Hair follicular keratinocyte (primary cell): ENCODE measurements around the gene COL6A5. TPM values are rescaled to one million over a fixed set of nuclear protein-coding genes. Genes with fewer than 3 reads are reported as not detected.

Source experiments
- total RNA-seq: library from RNA; depleted of rRNA; stranded (reverse); fragments of >200 nt; gene quantifications from 2 replicates; pipeline ENCODE4 v1.2.3, GENCODE V29; 2015

Gene COL6A5, protein sequence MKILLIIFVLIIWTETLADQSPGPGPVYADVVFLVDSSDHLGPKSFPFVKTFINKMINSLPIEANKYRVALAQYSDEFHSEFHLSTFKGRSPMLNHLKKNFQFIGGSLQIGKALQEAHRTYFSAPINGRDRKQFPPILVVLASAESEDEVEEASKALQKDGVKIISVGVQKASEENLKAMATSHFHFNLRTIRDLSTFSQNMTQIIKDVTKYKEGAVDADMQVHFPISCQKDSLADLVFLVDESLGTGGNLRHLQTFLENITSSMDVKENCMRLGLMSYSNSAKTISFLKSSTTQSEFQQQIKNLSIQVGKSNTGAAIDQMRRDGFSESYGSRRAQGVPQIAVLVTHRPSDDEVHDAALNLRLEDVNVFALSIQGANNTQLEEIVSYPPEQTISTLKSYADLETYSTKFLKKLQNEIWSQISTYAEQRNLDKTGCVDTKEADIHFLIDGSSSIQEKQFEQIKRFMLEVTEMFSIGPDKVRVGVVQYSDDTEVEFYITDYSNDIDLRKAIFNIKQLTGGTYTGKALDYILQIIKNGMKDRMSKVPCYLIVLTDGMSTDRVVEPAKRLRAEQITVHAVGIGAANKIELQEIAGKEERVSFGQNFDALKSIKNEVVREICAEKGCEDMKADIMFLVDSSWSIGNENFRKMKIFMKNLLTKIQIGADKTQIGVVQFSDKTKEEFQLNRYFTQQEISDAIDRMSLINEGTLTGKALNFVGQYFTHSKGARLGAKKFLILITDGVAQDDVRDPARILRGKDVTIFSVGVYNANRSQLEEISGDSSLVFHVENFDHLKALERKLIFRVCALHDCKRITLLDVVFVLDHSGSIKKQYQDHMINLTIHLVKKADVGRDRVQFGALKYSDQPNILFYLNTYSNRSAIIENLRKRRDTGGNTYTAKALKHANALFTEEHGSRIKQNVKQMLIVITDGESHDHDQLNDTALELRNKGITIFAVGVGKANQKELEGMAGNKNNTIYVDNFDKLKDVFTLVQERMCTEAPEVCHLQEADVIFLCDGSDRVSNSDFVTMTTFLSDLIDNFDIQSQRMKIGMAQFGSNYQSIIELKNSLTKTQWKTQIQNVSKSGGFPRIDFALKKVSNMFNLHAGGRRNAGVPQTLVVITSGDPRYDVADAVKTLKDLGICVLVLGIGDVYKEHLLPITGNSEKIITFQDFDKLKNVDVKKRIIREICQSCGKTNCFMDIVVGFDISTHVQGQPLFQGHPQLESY (N-terminal part only)
- total RNA-seq: not detected in 2 replicates

GRCh38 chr3:130345487-130346079 lies at the start of gene COL6A5:
Gene COL6A5 (plus strand): TSS chr3:130345672. CDS start chr3:130373639, 27,967 bp downstream.

DNA sequence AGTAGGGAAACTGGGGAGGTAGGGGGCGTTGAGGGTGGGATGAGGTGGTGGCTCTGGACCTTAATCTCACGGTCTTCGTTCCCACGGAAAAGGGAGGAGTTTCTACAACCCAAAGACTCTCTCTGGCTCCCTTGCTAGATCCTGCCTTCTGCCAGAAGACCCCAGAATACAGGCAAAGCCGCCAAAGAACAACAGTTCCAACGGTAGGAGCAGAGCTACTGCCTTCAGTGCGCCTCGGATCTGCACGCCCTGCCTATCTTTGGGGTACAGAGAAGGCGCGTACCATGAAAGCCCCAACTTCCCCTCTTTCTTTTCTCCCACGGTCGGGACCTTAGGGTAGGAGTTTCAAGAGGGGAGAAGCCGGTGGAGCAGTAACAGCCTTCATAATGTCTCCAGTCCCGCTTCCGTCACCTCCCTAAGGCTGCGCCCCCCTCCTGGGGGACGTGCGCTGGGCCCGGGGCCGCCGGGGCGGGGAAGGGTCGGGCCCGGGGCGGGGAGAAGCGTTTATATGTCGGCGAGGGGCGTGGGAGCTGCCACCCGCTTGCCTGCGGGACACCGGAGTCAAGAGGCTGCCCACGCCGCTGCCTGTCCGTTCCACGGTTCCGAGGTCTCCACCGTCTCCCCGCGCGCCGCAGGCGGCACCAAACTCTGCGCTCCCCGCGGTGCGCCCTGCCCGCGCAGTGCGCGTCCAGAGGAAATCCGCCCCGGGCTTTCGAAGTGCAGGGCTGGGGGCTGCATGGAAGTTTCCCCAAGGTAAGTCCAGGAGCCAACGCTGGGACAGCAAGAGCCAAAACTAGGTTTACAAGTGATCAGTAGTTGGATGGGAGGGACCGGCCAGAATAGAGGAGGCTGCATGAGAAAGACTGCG lies 171.4 kb downstream of the COL6A5 start, which contains the start of gene COL6A6:
Gene COL6A6 (plus strand): TSS at position 533 of the 868 bp plus-strand sequence. CDS start 43,188 bp downstream, outside the sequence.

Other genes with a start within 250 kb of the COL6A5 start
- gene COL6A6, start 171.5 kb downstream of the COL6A5 start, total RNA-seq: not detected in 2 replicates